H9 (cell line): Measurements from ENCODE around the gene TLE4. TPM values are rescaled to one million over a fixed set of nuclear protein-coding genes. Genes with fewer than 3 reads are reported as not detected.

Source experiments
- DNase-seq: peaks from one replicate; pipeline ENCODE4 v3.0.0-alpha.2; 2017
- H2AFZ ChIP-seq: one replicate; pipeline ENCODE4 v1.6.1; 2013; ENCODE audit warnings: mild to moderate bottlenecking, low read length, control low read depth, moderate library complexity
- H2AK5ac ChIP-seq: 2 replicates; pipeline ENCODE4 v1.6.1; 2013; ENCODE audit warnings: low read length, control low read depth, mixed read lengths; ENCODE audit not compliant: insufficient read length
- H2BK120ac ChIP-seq: one replicate; pipeline ENCODE4 v1.6.1; 2013; ENCODE audit warnings: low read depth, mild to moderate bottlenecking, low read length, control low read depth, inconsistent platforms; ENCODE audit not compliant: poor library complexity, severe bottlenecking
- H2BK12ac ChIP-seq: 2 replicates; pipeline ENCODE4 v1.6.1; 2013; ENCODE audit warnings: low read length, control low read depth, mixed read lengths, low read depth; ENCODE audit not compliant: insufficient read length
- H2BK15ac ChIP-seq: 2 replicates; pipeline ENCODE4 v1.6.1; 2013; ENCODE audit warnings: low read depth, low read length, control low read depth
- H2BK20ac ChIP-seq: one replicate; pipeline ENCODE4 v1.6.1; 2013; ENCODE audit warnings: low read depth, mild to moderate bottlenecking, low read length, control low read depth, inconsistent platforms; ENCODE audit not compliant: poor library complexity, severe bottlenecking
- H2BK5ac ChIP-seq: 2 replicates; pipeline ENCODE4 v1.6.1; 2013; ENCODE audit warnings: low read length, control low read depth, mixed read lengths; ENCODE audit not compliant: insufficient read length
- H3K14ac ChIP-seq: 2 replicates; pipeline ENCODE4 v1.6.1; 2013; ENCODE audit warnings: low read length, control low read depth; ENCODE audit not compliant: insufficient read depth
- H3K18ac ChIP-seq: 2 replicates; pipeline ENCODE4 v1.6.1; 2013; ENCODE audit warnings: low read depth, mild to moderate bottlenecking, mixed read lengths, low read length, control low read depth; ENCODE audit not compliant: insufficient read length
- H3K23ac ChIP-seq: 2 replicates; pipeline ENCODE4 v1.6.1; 2013; ENCODE audit warnings: low read length, control low read depth, mixed read lengths, low read depth; ENCODE audit not compliant: insufficient read length
- H3K23me2 ChIP-seq: 2 replicates; pipeline ENCODE4 v1.6.1; 2013; ENCODE audit warnings: low read depth, mild to moderate bottlenecking, mixed read lengths, low read length, control low read depth; ENCODE audit not compliant: insufficient read length, poor library complexity, severe bottlenecking
- H3K27ac ChIP-seq: 2 replicates; pipeline ENCODE4 v1.5.1; 2013; ENCODE audit warnings: low read length, control low read depth, mixed read lengths, low read depth; ENCODE audit not compliant: insufficient read length
- H3K27me3 ChIP-seq: 2 replicates; pipeline ENCODE4 v1.6.1; 2013; ENCODE audit warnings: low read length, control low read depth, inconsistent platforms; ENCODE audit not compliant: insufficient read depth
- H3K4ac ChIP-seq: 2 replicates; pipeline ENCODE4 v1.6.1; 2013; ENCODE audit warnings: low read depth, mild to moderate bottlenecking, control low read depth, inconsistent platforms, low read length, moderate library complexity
- H3K4me1 ChIP-seq: 2 replicates; pipeline ENCODE4 v1.6.1; 2013; ENCODE audit warnings: low read length, control low read depth, inconsistent platforms; ENCODE audit not compliant: insufficient read depth
- H3K4me2 ChIP-seq: 2 replicates; pipeline ENCODE4 v1.6.1; 2013; ENCODE audit warnings: low read length, control low read depth, mixed read lengths; ENCODE audit not compliant: insufficient read length, insufficient read depth
- H3K56ac ChIP-seq: 2 replicates; pipeline ENCODE4 v1.6.1; 2013; ENCODE audit warnings: low read depth, mild to moderate bottlenecking, mixed read lengths, low read length, control low read depth; ENCODE audit not compliant: insufficient read length
- H3K79me1 ChIP-seq: 2 replicates; pipeline ENCODE4 v1.6.1; 2013; ENCODE audit warnings: low read depth, mild to moderate bottlenecking, moderate library complexity, low read length, control low read depth, inconsistent platforms; ENCODE audit not compliant: insufficient read depth, poor library complexity, severe bottlenecking
- H3K79me2 ChIP-seq: 2 replicates; pipeline ENCODE4 v1.6.1; 2013; ENCODE audit warnings: low read length, control low read depth, inconsistent platforms; ENCODE audit not compliant: insufficient read depth
- H3K9ac ChIP-seq: 2 replicates; pipeline ENCODE4 v1.6.1; 2013; ENCODE audit warnings: low read length, control low read depth, mixed read lengths; ENCODE audit not compliant: insufficient read length; ENCODE audit errors: extremely low read depth
- H3K9me3 ChIP-seq: one replicate; pipeline ENCODE4 v1.6.1; 2013; ENCODE audit warnings: low read depth, low read length, inconsistent platforms; ENCODE audit not compliant: control insufficient read depth
- H3T11ph ChIP-seq: one replicate; pipeline ENCODE4 v1.6.1; 2013; ENCODE audit warnings: mild to moderate bottlenecking, low read length, control low read depth, inconsistent platforms
- H4K20me1 ChIP-seq: one replicate; pipeline ENCODE4 v1.6.1; 2013; ENCODE audit not compliant: control insufficient read depth, insufficient read length, insufficient read depth
- H4K5ac ChIP-seq: 2 replicates; pipeline ENCODE4 v1.6.1; 2013; ENCODE audit warnings: low read depth, mild to moderate bottlenecking, mixed read lengths, low read length, control low read depth; ENCODE audit not compliant: insufficient read length
- H4K8ac ChIP-seq: replicated peaks from 2 replicates; pipeline ENCODE4 v1.6.1; 2013; ENCODE audit warnings: low read length, control low read depth, mixed read lengths, low read depth; ENCODE audit not compliant: insufficient read length
- H4K91ac ChIP-seq: 2 replicates; pipeline ENCODE4 v1.6.1; 2013; ENCODE audit warnings: low read depth, mild to moderate bottlenecking, moderate library complexity, mixed read lengths, low read length, control low read depth; ENCODE audit not compliant: insufficient read length
- H3K27ac Mint-ChIP-seq, 3 experiments: 2 replicates in 2 of 3; 3 replicates in 1 of 3; pipeline ENCODE4 v1.8.0; 2020 to 2021; ENCODE audit warnings: mixed read lengths in 3 of 3, mild to moderate bottlenecking in 1 of 3, moderate library complexity in 1 of 3
- H3K27me3 Mint-ChIP-seq: 2 replicates; pipeline ENCODE4 v1.8.0; 2021; ENCODE audit warnings: low read depth, mild to moderate bottlenecking, moderate library complexity, mixed read lengths
- H3K36me3 Mint-ChIP-seq, 3 experiments: 2 replicates in 2 of 3; 3 replicates in 1 of 3; pipeline ENCODE4 v1.8.0; 2020 to 2021; ENCODE audit warnings: low read depth in 3 of 3, mixed read lengths in 3 of 3; ENCODE audit not compliant: insufficient read depth in 1 of 3
- H3K4me1 Mint-ChIP-seq, 2 experiments: 2 replicates each; pipeline ENCODE4 v1.8.0; 2020; ENCODE audit warnings: mixed read lengths in 2 of 2
- H3K4me3 Mint-ChIP-seq, 2 experiments: 2 replicates in 1 of 2; 3 replicates in 1 of 2; pipeline ENCODE4 v1.8.0; 2020 to 2021; ENCODE audit warnings: mild to moderate bottlenecking in 2 of 2, mixed read lengths in 2 of 2, moderate library complexity in 1 of 2
- H3K9me3 Mint-ChIP-seq, 2 experiments: 2 replicates in 1 of 2; 3 replicates in 1 of 2; pipeline ENCODE4 v1.8.0; 2020; ENCODE audit warnings: mild to moderate bottlenecking in 2 of 2, mixed read lengths in 2 of 2, moderate library complexity in 1 of 2
- CTCF ChIP-seq: fragments of 200-600 bp; sonication (generic); conservative IDR thresholded peaks from 3 replicates; pipeline ENCODE4 v1.8.0; 2021; ENCODE audit warnings: antibody characterized with exemption, mild to moderate bottlenecking
- WGBS: extraction: QIAGEN DNeasy Blood & Tissue Kit; methylation state at CpG from one replicate; pipeline ENCODE4 v1.1.7; 2013; ENCODE audit warnings: missing lambda C conversion rate, low lambda C conversion rate, mixed read lengths; ENCODE audit not compliant: insufficient read length; ENCODE audit errors: extremely low coverage; 5-methylcytosine and 5-hydroxymethylcytosine counted together
- total RNA-seq: library from RNA; stranded (reverse); gene quantifications from 2 replicates; pipeline ENCODE4 v1.2.1, GENCODE V29; 2021

The TLE4 gene
- total RNA-seq, 1 experiment from 2014 or later: 35.1 TPM

- H3K4me3 Mint-ChIP-seq: no peak overlapping the region
- H3K4me1 Mint-ChIP-seq: no peaks in the 10 kb centered on the region
- Histone ChIP-seq H3K23me2 (no peaks in the 10 kb centered on the region), H4K91ac (no peak overlapping the region), H3K18ac (no peak overlapping the region), H3K9ac (no peak overlapping the region), H4K20me1 (no peaks in the 10 kb centered on the region), H4K8ac (no peak overlapping the region), H2BK20ac (no peak overlapping the region), H3K79me1 (no peaks in the 10 kb centered on the region), H2AK5ac (no peak overlapping the region), H3K56ac (no peak overlapping the region), H2BK5ac (no peak overlapping the region), H3K4me1 (no peaks in the 10 kb centered on the region), H2BK120ac (no peak overlapping the region), H3K27ac (no peak overlapping the region), H3K4me2 (no peak overlapping the region), H3K27me3 (no peaks in the 10 kb centered on the region), H3K79me2 (no peaks in the 10 kb centered on the region), H3K4ac (no peak overlapping the region), H2AFZ (no peak overlapping the region), H2BK15ac (no peak overlapping the region), H3K9me3 (no peaks in the 10 kb centered on the region), H3K14ac (no peak overlapping the region), H3K23ac (no peak overlapping the region), H2BK12ac (no peak overlapping the region), H3T11ph (no peak overlapping the region), H4K5ac (no peak overlapping the region)
- no peak overlapping the region for H3K27ac Mint-ChIP-seq
- no CpG with 5 or more reads among the region's 2 CpGs for WGBS
- H3K36me3 Mint-ChIP-seq: peaks cover 0 to 5% (median 0%) of the 10 kb centered on the region in 3 experiments; a peak in 2 of 7 replicates
- no peaks in the 10 kb centered on the region for H3K27me3 Mint-ChIP-seq
- no peak for DNase-seq
- H3K9me3 Mint-ChIP-seq: peaks cover 3 to 5% of the 10 kb centered on the region in 2 experiments; a peak in 3 of 5 replicates
- TF ChIP-seq CTCF: no peak
Observed at GRCh38 chr9:79537838-79538237, 33.9 kb upstream of the TLE4 start.
